ENCODE results near the gene SH3GL2.
A peak's percentile ranks its signal among the peaks of the same experiment; 100 is the strongest.

SH3GL2 gene

GRCh38 chr9:17609312-17610005 lies 30.6 kb downstream of the SH3GL2 start:
- DNase-seq (ENCODE audit: low spot score) (no peak), FAIRE-seq (no peak)

DNA sequence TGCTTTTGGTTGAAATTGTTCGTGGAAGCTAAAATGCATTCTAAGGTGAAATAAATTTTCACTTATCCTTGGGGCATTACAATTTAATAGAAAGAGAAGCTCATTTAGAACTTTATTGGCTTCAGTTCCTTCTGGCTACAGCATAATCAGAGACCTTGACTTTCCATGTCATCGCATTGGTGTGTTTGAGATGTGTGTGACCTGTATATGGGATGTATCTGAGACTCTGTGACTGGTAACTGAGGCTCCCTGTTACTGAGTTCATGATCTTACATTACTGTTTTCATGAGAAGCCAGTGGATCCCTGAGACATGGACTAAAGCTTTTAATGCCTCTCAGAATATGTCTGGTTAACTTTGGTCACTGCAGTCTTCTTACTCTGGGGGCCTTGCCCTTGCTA lies 32.5 kb downstream of the SH3GL2 start:
- DNase-seq (ENCODE audit: low spot score) (no peak), FAIRE-seq (no peak)

- FAIRE-seq = no peak
- no peak for DNase-seq (ENCODE audit: low spot score)
Measured at GRCh38 chr9:17611917-17612316, 33.1 kb downstream of the SH3GL2 start.

DNA sequence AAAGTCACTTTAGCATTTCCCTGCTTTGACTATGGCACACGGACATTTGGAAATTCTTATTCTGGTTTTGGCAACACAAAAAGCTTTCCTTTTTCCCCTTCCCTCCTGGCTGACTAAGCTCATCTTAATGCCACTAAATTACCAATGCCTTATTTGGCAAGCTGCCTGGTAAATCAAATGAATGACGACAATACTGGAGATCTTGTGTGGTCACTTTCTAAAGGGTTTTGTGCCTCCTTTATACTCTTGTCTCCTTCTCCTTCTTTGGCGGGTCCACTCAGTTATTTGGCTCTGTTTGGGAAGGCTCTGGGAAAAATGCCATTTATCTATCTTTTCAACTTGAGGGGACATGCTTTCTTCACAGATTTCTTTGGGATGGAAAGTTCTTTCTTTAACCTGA lies 34.9 kb downstream of the SH3GL2 start:
- FAIRE-seq (no peak), DNase-seq (ENCODE audit: low spot score) (peak; percentile 24)

GRCh38 chr9:17614250-17614649 lies 35.4 kb downstream of the SH3GL2 start:
- FAIRE-seq = no peak
- DNase-seq (ENCODE audit: low spot score) = no peak

GRCh38 chr9:17614903-17615302 lies 36.0 kb downstream of the SH3GL2 start:
- no peak for FAIRE-seq
- peak; percentile 7 for DNase-seq (ENCODE audit: low spot score)

DNA sequence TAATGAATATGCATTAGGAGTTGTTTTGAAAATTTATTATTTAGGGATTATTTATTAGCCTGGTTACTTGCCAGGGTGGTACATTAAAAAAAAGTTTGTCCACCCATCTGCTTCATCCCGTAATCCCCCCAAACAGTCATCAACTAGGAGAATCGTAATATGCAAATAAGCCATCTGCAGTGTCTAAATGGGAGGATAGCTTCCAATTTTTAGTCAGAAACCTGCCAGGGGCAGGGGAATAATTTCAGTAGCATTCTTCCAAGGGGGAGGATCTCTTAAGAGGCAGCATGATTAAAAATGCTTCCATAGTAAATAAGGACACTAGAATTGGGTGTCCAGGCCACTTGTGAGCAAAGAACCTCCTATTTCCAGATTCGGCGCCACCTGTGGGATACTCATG lies 43.3 kb downstream of the SH3GL2 start:
- FAIRE-seq = no peak
- DNase-seq (ENCODE audit: low spot score) = no peak

DNA sequence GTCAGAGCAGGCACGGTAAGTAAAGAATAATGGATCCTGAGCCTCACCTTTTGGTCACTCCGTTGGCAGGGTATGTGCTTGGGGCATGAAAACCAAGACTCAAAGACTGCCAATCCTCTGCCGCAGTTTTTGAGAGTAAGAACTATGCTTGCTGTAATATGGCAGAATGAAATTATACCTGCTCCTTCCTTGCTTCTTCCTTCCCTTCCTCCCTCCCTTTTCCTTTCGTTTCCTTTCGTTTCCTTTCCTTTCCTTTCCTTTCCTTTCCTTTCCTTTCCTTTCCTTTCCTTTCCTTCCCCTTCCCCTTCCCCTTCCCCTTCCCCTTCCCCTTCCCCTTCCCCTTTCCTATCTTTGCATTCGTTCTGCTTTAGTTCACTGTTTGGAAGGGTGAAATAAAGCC lies 43.9 kb downstream of the SH3GL2 start:
- FAIRE-seq = no peak
- DNase-seq (ENCODE audit: low spot score) = no peak

GRCh38 chr9:17623965-17624364 lies 45.1 kb downstream of the SH3GL2 start:
- FAIRE-seq (no peak), DNase-seq (ENCODE audit: low spot score) (no peak)

DNA sequence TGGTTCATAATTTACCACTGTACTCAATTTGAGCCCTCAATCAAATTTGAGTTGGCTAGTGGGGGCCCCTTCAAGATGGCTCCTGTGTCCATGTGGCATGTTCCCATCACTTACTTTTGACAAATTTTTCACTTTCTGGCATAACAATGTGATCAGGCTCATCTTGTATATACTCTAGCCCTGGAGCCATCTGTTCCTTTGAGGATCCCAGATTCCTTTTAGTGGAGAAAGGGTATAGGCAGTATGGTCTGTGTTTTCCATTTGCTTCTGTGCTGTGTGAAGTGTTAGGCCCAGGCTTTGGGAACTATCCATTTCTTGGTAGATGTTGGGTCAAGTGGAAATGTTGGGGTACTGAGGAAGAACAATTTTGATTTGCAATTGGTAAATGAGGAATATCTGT lies 45.7 kb downstream of the SH3GL2 start:
- FAIRE-seq (no peak), DNase-seq (ENCODE audit: low spot score) (no peak)

GRCh38 chr9:17625644-17626388 lies 47.0 kb downstream of the SH3GL2 start:
- no peak for FAIRE-seq
- no peak for DNase-seq (ENCODE audit: low spot score)

GRCh38 chr9:17627641-17628040 lies 48.8 kb downstream of the SH3GL2 start:
- no peak for FAIRE-seq
- no peak for DNase-seq (ENCODE audit: low spot score)

DNA sequence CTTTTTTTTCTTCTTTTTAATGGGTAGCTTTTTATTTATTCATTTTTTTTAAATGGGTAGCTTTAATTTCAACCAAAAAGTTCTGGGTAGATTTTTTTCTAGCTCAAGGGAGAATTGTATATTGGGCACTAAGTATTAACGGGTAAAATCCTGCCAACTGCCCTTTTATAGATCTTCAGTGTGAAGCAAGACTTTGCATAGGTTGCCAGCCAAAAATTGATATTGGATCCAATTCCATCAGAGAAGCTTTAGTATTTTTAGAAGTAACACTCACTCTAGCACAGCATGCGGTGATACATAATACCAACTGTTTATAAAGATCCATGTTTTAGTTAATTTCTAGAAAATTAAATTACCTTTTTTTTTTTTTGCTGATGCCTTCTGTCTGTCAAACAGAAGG lies 49.8 kb downstream of the SH3GL2 start:
- no peak for FAIRE-seq

GRCh38 chr9:17630531-17630949 lies 51.7 kb downstream of the SH3GL2 start:
- FAIRE-seq (no peak), DNase-seq (ENCODE audit: low spot score) (no peak)

More for the DNA sequence above, 49.8 kb downstream of the SH3GL2 start:
- DNase-seq (ENCODE audit: low spot score) = no peak

DNA sequence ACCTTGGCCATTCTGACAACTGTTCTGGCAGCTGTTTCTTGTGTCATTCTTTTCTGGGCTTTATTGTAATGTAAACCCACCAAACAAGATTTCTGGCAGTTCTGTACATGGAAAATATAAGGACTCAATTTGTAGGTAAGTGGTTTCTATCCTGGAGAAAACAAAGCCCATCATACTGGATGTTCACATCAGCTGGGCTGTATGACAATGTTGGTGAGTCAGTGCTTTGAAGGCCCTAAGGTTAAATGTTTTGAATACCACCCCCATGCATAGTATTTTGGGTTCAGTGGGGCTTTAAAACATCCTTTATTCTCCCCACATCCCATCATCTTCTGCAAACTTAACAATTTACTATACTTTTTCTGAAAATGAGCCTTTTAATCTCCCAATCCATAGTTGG lies 52.5 kb downstream of the SH3GL2 start:
- FAIRE-seq = no peak
- no peak for DNase-seq (ENCODE audit: low spot score)

DNA sequence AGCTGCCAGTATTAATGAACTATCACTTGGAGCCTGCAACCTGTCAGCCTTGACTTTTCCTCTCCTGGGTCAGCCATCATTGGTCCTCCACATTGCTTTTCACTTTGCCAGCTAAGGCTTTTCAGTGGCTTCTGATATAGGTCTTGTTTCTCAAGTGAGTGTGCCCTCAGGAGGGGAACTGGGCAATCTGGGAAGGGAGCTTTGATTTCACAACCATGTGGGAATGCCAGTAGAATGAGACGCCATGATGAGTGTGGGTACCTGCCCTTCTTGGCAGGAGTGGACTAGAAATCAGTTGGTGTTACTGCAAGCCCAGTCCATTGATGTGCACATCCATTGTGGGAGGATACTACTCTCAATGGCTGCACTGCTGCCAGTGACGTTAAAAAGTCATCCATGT lies 54.1 kb downstream of the SH3GL2 start:
- DNase-seq (ENCODE audit: low spot score) (no peak), FAIRE-seq (no peak)

DNA sequence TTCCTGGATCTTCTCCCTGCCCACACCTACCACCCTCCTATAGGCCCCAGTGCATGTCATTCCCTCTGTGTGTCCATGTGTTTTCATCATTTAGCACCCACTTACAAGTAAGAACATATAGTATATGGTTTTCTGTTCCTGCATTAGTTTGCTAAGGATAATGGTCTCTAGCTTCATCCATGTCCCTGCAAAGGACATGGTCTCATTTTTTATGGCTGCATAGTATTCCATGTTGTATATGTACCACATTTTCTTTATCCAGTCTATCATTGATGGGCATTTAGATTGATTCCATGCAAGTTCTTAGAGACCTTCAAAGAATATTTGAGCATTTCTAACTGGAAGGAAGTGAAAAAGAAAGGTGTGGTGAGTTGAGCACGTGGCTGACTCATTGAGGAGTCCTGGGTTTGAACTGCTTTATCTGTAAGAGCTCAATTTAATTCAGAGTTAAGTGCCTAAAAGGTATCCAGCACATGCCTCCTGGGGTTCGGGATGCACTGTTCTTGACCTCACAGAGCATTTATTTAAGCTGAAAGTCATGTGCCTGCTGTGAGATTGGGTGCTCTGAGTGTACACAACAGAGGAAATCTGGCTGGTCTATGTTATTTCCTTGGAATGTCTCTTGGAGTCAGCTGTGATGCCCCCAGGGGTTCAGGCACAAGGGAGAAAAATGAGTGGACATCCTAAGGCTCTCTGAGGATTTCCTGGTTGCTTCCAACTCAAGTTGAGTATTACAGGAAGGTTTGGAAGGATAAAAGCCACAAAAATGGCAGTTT lies 56.4 kb downstream of the SH3GL2 start:
- FAIRE-seq (no peak), DNase-seq (ENCODE audit: low spot score) (no peak)

DNA sequence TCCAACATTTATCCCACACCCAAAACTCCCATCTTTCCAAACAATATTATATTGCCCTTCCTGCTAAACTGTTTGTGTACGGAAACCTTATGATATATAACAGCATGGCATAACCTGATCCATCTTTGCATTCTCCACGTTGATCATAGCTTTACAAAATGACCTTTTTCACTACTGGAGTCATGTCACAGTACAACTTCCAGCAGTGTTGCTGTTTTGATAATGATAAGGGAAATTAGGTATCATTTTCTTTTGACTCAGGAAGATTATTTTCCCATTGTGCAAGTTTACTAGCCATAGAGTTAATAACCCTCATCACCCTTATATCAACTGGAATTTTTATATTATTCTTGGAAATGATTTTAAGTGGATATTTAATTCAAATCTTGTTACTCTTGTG lies 57.5 kb downstream of the SH3GL2 start:
- no peak for DNase-seq (ENCODE audit: low spot score)
- FAIRE-seq = no peak

DNA sequence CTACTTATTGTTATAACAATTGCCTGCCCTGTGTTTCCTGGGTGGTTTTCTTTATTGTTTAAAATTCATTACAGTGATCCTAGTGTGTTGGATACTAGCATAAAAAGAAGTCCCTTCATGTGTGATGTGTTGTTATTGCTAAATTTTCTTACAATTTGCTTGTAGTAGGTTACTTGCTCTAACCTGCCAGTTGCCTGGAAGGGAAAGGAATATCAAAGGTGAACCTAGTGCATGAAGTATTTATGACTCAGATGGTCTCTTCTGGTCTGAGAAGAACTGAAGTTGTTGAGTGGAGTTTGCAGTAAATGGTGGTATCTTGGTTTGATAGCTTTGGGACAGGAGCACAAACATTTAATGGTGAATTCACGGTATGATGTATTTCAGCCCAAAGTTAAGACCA lies 58.0 kb downstream of the SH3GL2 start:
- DNase-seq (ENCODE audit: low spot score) (no peak), FAIRE-seq (no peak)

GRCh38 chr9:17637229-17637628 lies 58.4 kb downstream of the SH3GL2 start:
- FAIRE-seq = no peak

GRCh38 chr9:17648516-17648915 lies 69.7 kb downstream of the SH3GL2 start:
- DNase-seq (ENCODE audit: low spot score) (no peak), FAIRE-seq (no peak)

More at GRCh38 chr9:17637229-17637628, 58.4 kb downstream of the SH3GL2 start:
- no peak for DNase-seq (ENCODE audit: low spot score)

DNA sequence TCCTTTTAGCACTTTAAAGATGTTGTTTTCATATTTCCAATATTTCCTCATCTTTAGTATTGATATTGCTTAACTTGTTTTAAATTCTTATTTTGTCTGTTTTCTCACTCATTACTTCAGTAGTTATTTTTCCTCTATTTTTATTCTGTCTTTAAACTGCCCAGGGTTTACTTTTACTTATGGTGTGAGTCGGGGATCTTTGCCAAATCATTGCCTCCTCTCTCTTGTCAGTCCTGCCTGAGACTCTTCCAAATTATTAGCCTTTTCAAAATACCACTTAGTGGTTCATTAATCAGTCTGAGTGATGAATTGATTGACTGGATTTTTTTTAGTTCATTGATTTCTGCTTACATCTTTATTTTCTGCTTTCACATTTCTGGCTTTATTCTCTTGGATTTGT lies 72.9 kb downstream of the SH3GL2 start:
- DNase-seq (ENCODE audit: low spot score) (no peak), FAIRE-seq (no peak)
